ENCODE data around the gene INAVA.

Gene INAVA

DNA sequence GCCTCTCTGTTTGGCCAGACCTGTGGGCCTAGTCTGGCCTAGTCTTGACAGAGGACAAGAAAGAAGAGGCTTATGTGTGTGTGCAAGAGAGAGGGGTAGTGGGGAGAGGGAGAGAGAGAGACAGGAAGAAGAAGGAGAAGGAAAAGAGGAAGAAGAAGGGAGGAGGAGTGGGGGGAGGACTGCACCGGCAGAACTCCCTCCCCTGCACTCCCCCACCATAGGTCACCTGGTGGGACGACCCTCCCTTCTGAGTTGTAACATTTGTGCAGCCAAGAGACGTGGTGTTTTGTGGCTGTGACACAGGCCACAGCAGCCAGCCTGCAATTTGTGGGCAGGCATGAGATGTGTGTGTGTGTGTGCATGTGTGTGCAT lies 4.3 kb downstream of the INAVA start:
- Mint-ChIP-seq H3K27me3 (no peaks in the 10 kb centered on the region), H3K9me3 (no peaks in the 10 kb centered on the region), H3K4me3 (no peak overlapping the region), H3K4me1 (ENCODE audit: low read depth) (peaks cover 16% of the 10 kb centered on the region), H3K27ac (no peak overlapping the region), H3K36me3 (ENCODE audit: low read depth) (no peaks in the 10 kb centered on the region)
- intact Hi-C loops (cut with micrococcal nuclease), result no loop called here

DNA sequence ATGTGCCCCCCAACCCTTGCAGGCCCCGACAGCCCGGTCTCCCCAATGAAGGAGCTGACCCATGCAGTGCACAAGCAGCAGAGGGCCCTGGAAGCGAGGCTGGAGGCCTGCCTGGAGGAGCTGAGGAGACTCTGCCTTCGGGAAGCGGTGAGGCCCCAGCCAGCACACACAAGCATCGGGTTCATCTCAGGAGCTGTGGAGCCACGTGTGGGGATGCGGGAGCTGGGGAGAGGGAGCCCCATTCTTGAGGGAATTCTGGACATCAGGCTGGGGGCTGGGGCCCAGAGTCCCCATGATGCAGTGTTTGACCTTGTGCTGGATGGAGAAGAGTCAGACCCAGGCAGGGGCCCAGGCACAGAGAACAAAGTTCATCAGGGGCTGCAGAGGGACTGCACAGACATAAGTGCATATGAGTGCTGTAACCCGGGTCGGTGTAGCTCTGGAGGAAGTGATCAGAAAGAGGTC lies 4.8 kb downstream of the INAVA start:
- intact Hi-C loops (cut with micrococcal nuclease), result no loop called here
- Mint-ChIP-seq H3K27ac (no peak overlapping the region), H3K9me3 (no peaks in the 10 kb centered on the region), H3K27me3 (no peaks in the 10 kb centered on the region), H3K36me3 (ENCODE audit: low read depth) (no peaks in the 10 kb centered on the region), H3K4me1 (ENCODE audit: low read depth) (peaks cover 16% of the 10 kb centered on the region), H3K4me3 (no peak overlapping the region)

DNA sequence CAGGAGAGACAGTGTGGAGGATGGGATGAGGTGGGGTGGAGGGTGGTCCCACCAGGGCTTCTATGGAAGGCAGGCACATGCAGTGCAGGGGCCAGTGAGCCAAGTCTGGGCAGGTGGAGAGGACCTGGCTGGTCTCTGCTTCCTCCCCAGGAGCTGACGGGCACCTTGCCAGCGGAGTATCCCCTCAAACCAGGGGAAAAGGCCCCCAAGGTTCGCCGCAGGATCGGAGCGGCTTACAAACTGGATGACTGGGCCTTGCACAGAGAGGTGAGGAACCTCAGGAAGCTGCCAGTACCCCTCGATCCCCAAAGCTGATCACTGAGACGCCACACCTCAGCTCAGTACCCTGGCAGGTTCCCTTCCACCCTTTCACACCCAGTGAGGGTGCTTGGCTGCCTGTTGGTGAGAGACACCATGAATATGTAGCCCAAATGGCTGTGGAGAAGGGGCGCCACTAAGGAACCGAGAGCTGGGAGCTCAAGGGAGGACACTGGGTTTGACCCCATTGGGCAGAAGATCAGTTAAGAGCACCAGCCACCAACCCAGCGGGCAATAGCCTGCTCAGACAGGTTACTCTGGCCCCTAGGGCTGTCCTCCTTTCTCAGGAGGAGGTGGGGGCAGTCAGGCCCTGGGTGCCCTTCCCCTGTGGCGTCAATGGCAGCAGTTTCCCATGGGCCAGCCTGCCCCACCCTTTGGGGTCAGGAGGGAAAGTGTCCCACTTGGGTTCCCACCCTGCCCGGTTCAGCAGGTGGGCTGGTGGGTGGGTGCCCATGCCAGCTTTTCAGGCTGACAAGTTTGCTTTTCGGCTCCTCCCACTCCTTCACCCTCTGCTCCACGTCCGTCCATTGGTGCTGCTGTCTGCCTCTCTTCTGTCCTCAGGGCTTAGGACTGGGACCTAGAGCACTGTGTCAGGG lies 5.5 kb downstream of the INAVA start:
- Mint-ChIP-seq H3K4me3 (no peak overlapping the region), H3K27me3 (no peaks in the 10 kb centered on the region), H3K27ac (no peak overlapping the region), H3K4me1 (ENCODE audit: low read depth) (peaks cover 16% of the 10 kb centered on the region), H3K36me3 (ENCODE audit: low read depth) (no peaks in the 10 kb centered on the region), H3K9me3 (no peaks in the 10 kb centered on the region)
- intact Hi-C loops (cut with micrococcal nuclease), result no loop called here

DNA sequence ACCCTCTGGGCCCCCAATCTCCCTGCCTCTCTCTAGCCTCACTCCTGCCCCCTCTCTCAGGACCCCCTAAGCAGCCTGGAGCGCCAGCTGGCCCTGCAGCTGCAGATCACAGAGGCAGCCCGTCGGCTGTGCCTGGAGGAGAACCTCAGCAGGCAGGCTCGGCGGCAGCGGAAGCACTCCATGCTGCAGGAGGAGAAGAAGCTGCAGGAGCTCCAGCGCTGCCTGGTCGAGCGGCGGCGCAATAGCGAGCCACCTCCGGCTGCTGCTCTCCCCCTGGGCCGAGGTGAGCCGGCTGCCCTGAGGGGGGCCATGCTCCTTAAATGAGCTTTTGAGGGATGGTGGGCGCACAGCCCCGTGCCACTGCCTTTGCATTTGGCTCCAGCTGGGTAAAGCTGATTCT lies 6.2 kb downstream of the INAVA start:
- H3K9me3 Mint-ChIP-seq, result no peaks in the 10 kb centered on the region
- H3K4me1 Mint-ChIP-seq (ENCODE audit: low read depth), result peaks cover 16% of the 10 kb centered on the region
- no peak overlapping the region for H3K4me3 Mint-ChIP-seq
- H3K36me3 Mint-ChIP-seq (ENCODE audit: low read depth), result no peaks in the 10 kb centered on the region
- H3K27me3 Mint-ChIP-seq, result no peaks in the 10 kb centered on the region
- no peak overlapping the region for H3K27ac Mint-ChIP-seq
- intact Hi-C loops (cut with micrococcal nuclease), result no loop called here

DNA sequence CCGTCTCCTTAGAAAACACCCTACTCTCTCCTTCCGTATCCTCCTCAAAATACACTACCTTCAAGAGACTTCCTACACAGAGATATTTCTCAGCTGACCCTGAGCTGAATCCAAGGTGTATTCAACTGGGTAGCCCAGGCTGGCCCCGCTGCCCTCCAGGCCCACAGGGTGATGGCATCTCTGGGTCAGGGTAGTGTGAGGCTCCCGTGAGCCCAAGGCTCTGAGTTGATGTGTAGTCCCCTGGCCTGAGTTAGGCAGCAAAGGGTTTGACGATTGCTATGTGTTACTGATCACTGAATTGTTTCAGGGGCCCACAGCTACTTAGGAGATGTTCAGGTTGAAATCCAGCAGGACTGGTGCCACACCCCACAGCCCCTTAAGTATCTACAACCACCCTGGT lies 6.7 kb downstream of the INAVA start:
- Mint-ChIP-seq H3K4me3 (no peak overlapping the region), H3K4me1 (ENCODE audit: low read depth) (peaks cover 16% of the 10 kb centered on the region), H3K27me3 (no peaks in the 10 kb centered on the region), H3K9me3 (no peaks in the 10 kb centered on the region), H3K27ac (no peak overlapping the region), H3K36me3 (ENCODE audit: low read depth) (no peaks in the 10 kb centered on the region)
- intact Hi-C loops (cut with micrococcal nuclease), result no loop called here

DNA sequence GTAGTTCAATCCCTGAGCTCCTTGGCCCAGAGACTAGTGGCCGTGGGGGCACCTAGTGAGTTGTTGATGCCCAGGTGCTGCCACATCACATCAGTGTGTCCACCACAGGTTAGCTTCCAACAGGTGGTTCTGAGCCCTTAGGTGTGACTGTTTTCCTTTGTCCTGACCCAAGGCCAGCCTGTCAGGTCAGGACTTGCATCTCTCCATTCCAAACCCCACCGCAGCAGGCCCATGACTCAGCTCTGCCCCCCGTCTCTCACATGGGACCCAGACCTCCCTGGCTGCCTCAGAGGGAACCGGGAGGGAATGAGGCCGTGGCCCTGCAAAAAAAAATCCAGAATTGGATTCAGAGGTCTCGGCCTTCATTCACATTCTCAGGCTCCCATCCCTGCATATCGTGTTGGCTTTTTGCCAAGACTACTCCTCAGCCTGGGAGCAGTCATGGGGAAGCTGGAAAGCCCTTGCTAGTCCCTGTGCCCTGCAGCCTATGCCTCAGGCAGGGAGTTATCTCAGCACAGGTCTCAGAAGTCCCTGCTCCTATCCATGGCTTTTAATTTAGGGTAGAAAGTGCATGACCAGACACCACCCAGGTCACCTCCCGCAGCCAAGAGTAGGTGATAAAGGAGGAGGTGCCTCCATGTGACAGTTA lies 7.2 kb downstream of the INAVA start:
- H3K36me3 Mint-ChIP-seq (ENCODE audit: low read depth), result no peaks in the 10 kb centered on the region
- no peak overlapping the region for H3K27ac Mint-ChIP-seq
- peaks cover 16% of the 10 kb centered on the region for H3K4me1 Mint-ChIP-seq (ENCODE audit: low read depth)
- no peaks in the 10 kb centered on the region for H3K9me3 Mint-ChIP-seq
- intact Hi-C loops (cut with micrococcal nuclease), result no loop called here
- H3K4me3 Mint-ChIP-seq, result no peak overlapping the region
- H3K27me3 Mint-ChIP-seq, result no peaks in the 10 kb centered on the region

DNA sequence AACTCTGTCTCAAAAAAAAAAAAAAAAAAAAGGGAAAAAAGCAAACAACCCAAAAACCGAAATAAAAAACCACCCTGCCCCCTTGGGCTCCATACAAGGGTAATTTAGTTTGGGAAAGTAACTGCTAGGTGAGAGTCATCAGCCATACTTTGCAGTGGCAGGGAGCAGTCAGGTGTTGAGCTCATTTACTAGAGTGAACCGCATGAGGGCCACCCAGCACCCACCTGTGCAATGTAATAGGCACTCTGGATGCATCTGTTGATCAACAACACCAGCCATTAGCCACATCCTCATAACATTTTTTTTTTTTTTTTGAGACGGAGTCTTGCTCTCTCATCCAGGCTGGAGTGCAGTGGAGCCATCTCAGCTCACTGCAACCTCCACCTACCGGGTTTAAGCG lies 9.1 kb downstream of the INAVA start:
- no peak overlapping the region for H3K27ac Mint-ChIP-seq
- H3K4me3 Mint-ChIP-seq, result no peak overlapping the region
- H3K9me3 Mint-ChIP-seq, result no peaks in the 10 kb centered on the region
- intact Hi-C loops (cut with micrococcal nuclease), result no loop called here
- no peaks in the 10 kb centered on the region for H3K36me3 Mint-ChIP-seq (ENCODE audit: low read depth)
- no peaks in the 10 kb centered on the region for H3K27me3 Mint-ChIP-seq
- peaks cover 24% of the 10 kb centered on the region for H3K4me1 Mint-ChIP-seq (ENCODE audit: low read depth)

DNA sequence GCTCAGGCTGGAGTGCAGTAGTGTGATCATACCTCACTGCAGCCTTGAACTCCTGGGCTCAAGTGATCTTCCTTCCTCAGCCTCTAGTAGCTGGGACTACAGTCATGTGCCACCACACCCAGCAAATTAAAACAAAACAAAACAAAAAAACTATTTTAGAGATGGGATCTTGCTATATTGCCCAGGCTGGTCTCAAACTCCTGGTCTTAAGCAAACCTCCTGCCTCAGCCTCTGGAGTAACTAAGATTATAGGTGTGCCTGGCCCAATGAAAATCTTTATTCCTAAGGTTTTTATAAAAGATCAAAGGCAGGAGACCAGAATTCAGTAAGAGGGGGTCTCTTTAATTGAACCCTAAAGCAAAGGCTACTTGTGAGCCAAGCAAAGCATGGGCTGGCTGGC lies 10.1 kb downstream of the INAVA start:
- H3K36me3 Mint-ChIP-seq (ENCODE audit: low read depth), result no peaks in the 10 kb centered on the region
- H3K27ac Mint-ChIP-seq, result no peak overlapping the region
- H3K4me1 Mint-ChIP-seq (ENCODE audit: low read depth), result peaks cover 15% of the 10 kb centered on the region
- no peaks in the 10 kb centered on the region for H3K9me3 Mint-ChIP-seq
- no peaks in the 10 kb centered on the region for H3K27me3 Mint-ChIP-seq
- no peak overlapping the region for H3K4me3 Mint-ChIP-seq
- intact Hi-C loops (cut with micrococcal nuclease), result no loop called here

DNA sequence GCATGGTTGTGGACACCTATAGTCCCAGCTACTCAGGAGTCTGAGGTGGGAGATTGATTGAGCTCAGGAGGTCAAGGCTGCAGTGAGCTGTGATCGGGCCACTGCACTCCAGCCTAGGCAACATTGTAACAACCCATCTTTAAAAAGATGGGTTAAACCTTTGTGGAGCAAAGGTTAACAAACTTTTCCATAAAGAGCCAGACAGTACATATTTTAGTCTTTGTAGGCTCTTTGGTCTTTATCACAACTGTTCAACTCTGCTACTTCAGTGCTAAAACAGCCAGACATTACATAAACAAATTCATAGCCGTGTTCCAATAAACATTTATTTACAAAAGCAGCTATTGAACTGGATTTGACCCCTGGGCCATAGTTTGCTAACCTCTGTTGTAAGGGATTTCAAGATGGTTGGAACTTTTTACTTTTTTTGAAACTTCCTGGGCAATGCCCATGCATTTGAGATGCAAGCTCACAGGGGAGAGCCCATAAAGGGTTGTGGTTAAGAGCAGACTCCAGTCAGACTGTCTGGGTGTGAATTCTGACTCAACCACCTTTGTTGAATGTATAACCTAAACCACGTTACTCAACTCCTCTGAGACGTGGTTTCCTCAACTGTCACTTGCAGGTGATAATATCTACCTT lies 10.8 kb downstream of the INAVA start:
- no peak overlapping the region for H3K4me3 Mint-ChIP-seq
- H3K9me3 Mint-ChIP-seq, result no peaks in the 10 kb centered on the region
- intact Hi-C loops (cut with micrococcal nuclease), result no loop called here
- peaks cover 15% of the 10 kb centered on the region for H3K4me1 Mint-ChIP-seq (ENCODE audit: low read depth)
- no peaks in the 10 kb centered on the region for H3K27me3 Mint-ChIP-seq
- H3K36me3 Mint-ChIP-seq (ENCODE audit: low read depth), result no peaks in the 10 kb centered on the region
- H3K27ac Mint-ChIP-seq, result no peak overlapping the region

DNA sequence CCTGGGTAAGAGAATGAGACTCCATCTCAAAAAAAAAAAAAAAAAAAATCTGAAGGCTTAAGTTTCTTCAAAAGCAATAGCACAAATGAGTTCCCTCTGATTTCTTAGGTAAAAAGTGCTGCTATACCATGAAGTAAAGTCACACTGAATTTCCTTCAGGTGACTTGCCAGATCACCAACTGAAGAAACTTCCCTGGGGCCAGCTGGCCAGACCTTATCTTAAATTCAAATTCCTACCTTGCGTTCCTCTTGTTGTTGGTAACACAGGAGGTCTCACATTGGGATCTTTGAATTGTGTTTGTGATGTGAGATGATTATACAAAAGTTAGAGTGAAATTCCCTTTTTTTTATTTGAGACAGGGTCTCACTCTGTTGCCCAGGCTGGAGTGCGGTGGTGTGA lies 11.8 kb downstream of the INAVA start:
- Mint-ChIP-seq H3K4me1 (ENCODE audit: low read depth) (peaks cover 15% of the 10 kb centered on the region), H3K4me3 (no peak overlapping the region), H3K9me3 (no peaks in the 10 kb centered on the region), H3K36me3 (ENCODE audit: low read depth) (no peaks in the 10 kb centered on the region), H3K27me3 (no peaks in the 10 kb centered on the region), H3K27ac (no peak overlapping the region)
- intact Hi-C loops (cut with micrococcal nuclease), result no loop called here

DNA sequence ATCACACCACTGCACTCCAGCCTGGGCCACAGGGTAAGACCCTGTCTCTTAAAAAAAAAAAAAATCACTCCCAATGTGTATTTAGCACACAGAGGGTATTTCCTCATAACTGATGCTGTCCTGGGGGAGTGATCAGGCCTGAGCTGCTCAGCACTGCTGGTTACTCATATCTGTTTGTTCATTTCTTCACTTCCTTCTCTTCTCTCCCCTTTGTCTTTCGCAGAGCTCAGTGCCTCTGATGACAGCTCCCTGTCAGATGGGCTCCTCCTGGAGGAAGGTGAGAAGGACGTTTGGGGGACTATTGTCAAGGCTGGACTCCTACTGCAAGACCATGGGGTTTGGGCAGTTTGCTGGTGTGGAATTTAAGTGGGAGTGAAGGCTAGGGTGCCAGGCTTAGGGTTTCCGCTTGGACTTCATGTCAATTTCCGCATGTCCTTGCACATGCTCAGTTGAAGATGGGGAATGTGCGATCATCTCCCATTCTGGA lies 13.0 kb downstream of the INAVA start:
- H3K4me3 Mint-ChIP-seq, result no peak overlapping the region
- H3K27me3 Mint-ChIP-seq, result no peaks in the 10 kb centered on the region
- H3K36me3 Mint-ChIP-seq (ENCODE audit: low read depth), result no peaks in the 10 kb centered on the region
- no peaks in the 10 kb centered on the region for H3K9me3 Mint-ChIP-seq
- no peak overlapping the region for H3K27ac Mint-ChIP-seq
- peaks cover 15% of the 10 kb centered on the region for H3K4me1 Mint-ChIP-seq (ENCODE audit: low read depth)
- intact Hi-C loops (cut with micrococcal nuclease), result no loop called here

DNA sequence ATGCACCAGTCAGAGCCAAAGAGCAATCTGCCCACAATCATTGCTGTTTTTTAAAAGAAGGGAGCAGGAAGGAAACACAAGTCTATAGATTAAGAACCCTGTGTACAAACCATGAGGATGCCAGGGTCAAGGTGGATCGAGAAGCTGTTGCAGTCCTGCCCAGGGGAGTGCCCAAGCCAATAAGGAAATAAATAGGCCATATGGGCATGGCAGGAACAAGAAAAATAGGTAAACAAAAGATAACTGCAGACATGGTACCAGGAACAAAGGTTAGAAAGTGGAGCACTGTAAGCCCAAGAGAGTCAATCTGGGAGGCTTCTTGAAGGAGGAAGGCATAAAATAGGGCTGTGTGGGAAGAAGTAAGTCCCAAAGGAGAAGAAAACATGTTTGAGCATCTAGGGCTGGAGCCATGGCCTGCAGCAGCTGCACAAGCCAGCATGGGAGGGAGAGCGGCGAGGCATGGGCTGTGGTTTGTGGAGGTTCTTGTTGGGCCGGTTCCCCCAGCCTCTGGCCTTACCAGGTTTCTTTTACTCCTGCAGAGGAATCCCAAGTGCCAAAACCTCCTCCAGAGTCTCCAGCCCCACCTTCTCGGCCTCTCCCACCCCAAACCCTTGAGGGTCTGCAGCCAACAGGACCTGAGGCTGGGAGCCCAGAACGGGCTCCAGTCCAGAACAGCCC lies 13.6 kb downstream of the INAVA start:
- H3K27ac Mint-ChIP-seq, result no peak overlapping the region

DNA sequence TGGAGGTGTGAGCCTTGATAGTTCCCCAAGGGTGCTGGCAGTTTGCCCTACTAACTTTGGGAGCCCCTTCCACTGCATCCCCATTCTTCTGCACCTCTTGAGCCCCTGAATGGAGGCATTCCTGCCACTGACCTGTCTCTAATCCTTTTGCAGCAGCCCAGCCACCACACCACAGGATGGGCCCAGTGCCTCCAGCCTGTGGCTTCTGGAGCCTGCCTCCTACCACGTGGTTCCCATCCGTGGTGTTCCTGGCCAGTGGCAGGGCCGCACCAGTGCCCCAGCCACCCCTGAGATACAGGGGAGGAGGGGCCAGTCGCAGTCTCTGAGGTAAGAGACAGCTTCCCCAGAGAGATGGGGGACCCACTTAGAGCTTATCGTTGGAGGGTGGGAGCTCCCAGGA lies 14.4 kb downstream of the INAVA start:
- Mint-ChIP-seq H3K4me1 (ENCODE audit: low read depth) (peaks cover 15% of the 10 kb centered on the region), H3K4me3 (no peak overlapping the region), H3K36me3 (ENCODE audit: low read depth) (no peaks in the 10 kb centered on the region), H3K27me3 (no peaks in the 10 kb centered on the region), H3K9me3 (no peaks in the 10 kb centered on the region), H3K27ac (no peak overlapping the region)
- intact Hi-C loops (cut with micrococcal nuclease), result no loop called here

More for the DNA sequence above, 13.6 kb downstream of the INAVA start:
- no peaks in the 10 kb centered on the region for H3K27me3 Mint-ChIP-seq
- H3K36me3 Mint-ChIP-seq (ENCODE audit: low read depth), result no peaks in the 10 kb centered on the region
- no peaks in the 10 kb centered on the region for H3K9me3 Mint-ChIP-seq
- H3K4me3 Mint-ChIP-seq, result no peak overlapping the region
- H3K4me1 Mint-ChIP-seq (ENCODE audit: low read depth), result peaks cover 15% of the 10 kb centered on the region
- intact Hi-C loops (cut with micrococcal nuclease), result no loop called here
